HuH-7 (cell line): ENCODE results near the gene IRF5.
"Not testable (repeated sequence)": the region's sequence is repeated elsewhere in the genome, so short reads cannot be mapped to it uniquely, and the experiment has no call there.

Experiments
- DNase-seq: peaks from one replicate; pipeline ENCODE4 v3.0.0; 2011; ENCODE audit warnings: low spot score

The IRF5 gene

DNA sequence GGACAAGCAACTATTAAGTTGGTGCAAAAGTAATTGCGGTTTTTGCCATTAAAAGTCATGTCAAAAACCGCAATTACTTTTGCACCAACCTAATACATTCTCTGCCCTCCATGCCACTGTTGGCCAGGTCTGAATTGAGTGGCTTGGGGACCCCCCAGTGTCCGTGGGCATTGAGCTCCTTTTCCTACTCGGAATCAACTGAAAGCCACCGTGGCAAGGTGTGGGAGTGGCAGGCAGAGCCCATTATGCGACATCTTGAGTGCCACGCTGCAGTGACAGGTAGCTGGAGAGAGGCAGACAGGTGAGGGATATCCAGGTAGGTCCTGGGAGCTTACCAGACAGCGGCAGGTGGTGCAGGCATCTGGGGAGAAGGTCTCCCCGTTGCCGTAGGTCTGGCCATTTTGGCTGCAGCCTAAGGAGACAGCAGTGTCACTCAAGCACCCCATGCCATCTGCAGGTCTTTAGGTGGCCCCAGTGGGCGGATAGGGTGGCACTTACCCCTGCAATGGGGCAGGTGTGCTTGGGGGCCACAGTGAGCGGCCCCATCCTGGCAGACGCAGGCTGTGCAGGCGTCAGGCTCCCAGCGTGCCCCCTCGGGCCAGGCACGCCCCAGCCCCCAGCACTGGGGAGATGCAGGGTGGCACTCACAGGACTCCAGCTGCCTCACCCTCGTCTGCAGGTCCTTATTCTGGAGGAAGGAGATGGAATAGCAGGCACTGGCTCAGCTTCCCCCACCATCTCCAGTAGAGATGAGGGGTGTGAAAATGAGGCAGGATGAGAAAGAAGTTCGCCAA, 30.8 kb upstream of the IRF5 start:
- peak; percentile 6 for DNase-seq

DNA sequence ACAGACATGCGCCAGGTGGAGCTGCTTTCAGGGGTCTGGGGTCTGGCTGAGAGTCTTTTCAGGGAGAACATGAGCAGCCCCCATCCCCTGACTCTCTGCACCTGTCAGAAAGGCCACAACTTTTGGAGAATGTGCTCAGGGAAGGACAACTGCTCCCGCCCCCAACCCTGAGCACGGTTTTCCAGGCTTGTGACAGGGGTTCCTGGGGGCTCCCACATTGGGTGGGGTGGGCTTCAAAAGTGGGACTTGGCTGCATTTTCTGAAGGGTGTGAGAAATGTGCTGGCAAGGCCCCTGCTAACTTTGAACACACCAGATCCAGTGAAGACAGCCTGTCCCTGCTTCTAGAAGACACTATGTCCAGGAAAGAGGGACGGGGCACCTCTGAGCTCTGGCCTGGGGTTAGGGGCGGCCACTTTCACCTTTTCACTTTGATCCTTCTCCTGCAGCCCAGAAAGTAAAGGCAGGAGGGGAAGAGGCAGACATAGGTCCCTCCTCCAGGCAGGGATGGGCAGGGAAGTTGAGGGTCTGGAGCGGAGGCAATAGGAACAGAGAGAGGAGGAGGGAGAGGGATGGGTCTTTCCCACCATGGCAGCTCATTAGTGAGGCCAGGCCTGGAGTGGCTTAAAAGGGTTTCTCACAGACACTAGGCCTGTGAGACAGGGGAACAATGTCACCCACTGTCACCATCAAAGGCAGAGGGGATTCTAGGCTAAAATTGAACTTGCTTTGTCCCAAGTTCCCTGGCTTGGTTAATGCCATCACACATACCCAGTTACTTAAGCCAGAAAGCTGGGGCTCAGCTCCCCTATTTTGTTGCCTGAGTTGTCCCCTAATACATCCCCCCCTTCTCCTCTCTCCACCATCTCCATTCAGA, 28.7 kb upstream of the IRF5 start:
- DNase-seq = no peak

DNA sequence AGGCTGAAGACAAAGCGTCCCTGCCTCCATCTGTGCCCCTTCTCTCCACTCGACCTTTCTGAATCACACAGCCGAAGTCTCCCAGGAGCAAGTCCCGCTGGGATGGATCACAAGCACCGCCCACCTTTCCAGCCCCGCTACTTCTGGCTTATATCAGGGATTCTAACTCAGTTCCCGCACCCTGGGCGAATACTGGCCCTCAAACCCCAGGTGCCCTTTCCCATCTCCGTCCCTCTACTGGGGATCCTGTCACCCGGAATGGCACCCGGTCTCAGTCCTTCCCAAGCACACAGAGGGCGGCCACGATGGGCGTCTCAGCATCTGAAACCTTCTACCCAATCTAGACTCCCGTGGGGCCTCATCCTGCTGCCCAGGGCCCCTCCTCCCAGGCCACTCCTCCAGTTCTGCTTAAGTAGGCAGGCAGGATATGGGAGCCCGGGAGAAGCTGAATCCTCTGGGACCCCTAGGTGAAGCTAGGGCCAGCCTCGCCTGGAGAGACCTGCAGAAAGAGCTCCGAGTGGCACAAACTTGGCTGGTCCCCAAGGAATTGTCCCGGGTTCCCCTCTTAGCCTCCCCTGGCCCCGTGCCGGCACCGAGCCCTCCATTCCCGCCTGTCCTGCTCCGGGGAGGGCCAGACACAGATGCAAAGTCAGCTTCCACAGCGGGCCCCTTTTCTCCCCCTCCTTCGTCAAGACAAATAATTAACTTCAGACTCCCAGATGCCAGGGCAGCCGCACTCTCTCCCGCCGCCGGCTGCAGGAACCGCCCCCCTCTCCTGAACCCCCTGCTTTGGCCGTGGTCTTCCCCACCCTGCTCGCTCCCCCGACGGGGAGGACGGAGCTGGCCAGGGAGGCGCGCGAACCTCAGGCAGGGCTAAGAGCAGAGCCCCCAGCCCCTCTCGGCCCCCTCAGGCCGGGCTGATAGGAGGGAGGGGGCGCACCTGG, 27.8 kb upstream of the IRF5 start:
- DNase-seq = peak; percentile 62

DNA sequence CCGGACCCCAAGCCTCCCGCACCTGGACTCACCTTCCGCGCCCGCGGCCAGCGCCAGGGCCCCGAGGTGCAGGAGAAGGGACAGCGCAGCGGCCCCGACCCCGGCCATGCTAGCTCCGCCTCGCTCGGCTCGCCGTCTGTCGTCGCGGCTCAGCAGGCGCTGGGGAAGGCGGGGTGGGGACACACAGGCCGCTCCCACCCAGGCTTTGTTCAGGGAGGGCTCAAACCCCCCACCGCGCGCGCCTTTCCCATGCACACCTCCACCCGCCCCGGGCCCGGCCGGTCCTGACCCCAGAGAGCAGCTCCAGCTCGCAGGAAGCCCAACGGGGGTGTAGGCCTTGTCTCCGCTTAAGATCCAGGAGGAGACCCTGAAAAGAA, 27.2 kb upstream of the IRF5 start, which contains the start of gene KCP:
Gene KCP, minus strand, starts transcription at position 141 of the 377 bp plus-strand sequence. Its CDS starts 33 bp downstream, at position 108.
- no peak for DNase-seq

DNA sequence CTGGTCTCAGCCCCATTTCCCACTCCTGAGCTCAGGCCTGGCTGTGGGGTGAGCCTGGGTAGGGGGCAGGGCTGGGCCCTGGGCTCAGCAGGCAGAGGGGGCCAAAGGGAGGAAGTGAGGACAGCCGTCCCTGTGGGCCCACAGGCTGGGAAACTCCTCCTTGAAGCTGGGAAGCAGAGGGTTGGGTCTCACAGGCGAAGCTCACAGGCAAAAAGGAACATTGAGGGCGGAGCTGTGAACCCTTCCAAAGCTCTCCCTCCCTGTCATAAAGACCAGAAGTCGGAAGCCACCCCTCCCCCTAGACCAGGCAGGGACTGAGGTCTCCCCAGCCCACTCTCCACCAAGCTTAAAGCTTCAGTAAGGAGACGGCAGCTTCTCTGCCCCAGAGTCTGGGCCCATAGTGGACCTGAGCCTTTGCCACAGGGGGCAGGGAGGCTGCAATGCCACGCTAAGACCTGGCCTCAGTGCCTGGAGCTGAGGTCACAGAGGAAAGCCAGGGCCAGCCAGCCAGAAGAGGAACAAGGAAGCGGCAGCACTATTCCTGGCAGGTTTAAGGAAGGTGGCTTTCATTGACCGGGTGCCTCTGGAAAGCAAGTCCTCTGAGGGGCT, 26.2 kb upstream of the IRF5 start:
- DNase-seq = no peak

DNA sequence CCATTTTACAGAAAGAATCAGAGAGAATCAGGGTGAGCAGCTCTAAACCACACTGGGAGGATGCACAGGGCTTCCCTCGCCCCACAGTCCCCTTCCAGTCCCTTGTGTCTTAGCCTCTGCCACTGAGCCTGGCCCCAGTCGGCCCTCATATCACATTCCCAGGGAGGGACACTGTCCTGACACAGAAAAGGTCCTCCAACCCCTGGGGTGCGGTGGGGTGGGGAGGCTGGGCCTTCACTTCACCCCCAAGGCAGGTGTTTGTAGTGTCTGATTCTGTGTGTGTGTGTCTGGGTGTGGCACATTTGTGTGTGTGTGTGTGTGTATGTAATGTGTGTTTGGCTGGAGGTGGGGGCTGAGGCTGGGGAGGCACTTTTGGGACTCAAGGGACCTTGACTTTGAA, 25.4 kb upstream of the IRF5 start:
- DNase-seq = no peak

DNA sequence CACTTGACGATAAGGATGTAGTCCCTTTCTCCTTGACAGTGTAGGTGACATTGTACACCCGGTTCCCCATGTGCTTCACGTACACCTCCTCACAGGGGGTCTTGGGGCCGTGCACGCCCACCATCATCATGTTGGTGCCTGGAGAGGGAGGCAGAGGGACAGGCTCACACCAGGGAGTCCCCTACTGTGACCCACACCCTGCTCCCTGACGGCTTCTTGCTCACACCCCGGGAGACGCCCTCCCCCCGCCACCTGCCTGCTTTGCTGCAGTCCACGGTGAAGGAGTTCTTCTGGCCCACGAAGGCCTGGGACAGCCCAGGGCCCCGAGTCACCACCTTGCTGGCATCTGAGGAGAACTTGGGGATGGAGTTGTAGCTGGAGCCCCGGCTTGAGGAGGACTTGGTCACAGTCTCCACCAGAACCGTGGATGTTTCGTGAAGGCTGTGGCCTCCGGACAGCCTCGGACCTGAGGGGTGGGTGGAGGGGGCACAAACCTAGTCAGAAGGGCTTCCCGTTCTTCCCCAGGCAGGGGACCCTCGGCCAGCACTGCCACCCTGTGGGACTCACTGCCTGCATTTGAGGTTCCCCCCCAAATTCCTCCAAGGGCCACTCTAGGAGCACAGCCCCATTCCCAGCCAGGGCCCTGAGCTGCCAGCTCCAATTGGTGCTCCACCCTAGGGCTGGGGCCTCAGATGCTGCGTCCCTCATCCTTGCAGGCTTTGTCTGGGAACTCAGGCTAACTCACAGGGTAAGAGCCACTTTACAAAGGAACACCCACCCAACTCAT, 24.8 kb upstream of the IRF5 start:
- DNase-seq = not testable (repeated sequence)

DNA sequence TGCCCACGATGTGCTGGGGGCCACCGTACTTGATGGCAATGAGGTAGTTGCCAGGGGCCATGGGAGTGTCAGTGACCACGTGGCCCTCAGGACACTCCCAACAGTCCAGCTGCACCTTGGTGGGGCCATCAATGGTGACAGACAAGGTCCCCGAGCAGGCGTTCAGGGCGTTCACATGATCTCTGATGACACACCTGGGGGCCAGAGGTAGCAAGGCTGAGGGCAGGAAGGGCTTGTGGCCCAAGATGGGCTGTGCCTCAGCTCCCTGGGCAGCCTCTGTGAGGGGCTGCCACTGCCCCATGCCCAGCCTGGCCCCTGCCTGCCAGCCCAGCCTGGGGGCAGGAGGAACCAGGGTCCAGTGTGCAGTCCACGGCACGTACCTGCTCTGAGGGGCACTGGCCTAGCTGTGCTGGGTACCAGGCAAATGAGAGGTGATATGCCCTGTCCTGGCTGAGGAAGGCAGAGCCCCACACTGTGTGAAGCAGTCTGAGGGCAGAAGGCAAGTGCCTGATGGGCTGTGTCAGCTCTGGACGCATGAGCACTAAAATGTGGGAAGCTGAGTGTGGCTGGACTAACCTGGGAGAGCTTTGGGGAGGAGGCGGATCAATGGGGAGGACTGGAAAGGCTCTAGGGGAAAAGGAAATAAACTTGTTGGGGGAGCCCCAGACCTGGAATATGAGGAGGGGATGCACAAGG, 23.7 kb upstream of the IRF5 start:
- DNase-seq = no peak

DNA sequence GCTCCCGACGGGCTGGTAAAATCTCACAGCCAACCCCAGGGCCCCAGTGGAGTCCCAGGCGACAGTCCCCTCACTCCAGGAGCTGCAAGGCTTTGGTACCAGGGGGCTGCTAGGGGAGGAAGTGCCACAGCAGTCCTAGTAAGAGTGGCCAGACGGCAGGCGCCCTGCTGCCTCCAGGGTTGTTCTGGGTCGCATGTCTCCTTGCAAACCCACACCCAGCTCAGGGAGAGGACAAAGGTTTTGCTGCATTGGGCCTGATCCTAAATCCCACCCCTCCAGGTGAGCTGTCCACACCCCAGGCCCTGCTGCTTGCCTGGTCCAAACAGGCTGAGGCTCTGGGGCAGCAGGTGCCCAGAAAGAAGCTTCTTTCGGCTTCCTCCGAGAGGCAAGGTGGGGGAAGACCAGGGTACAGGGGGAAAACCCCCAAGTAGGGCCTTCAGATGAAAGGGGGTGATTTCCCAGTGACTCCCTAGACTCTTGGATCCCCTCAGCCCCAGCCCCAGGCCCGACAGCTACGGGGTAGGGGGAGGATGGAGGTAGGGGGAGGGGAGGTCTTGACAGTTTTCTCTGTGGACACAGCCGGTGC, 23.1 kb upstream of the IRF5 start:
- no peak for DNase-seq

DNA sequence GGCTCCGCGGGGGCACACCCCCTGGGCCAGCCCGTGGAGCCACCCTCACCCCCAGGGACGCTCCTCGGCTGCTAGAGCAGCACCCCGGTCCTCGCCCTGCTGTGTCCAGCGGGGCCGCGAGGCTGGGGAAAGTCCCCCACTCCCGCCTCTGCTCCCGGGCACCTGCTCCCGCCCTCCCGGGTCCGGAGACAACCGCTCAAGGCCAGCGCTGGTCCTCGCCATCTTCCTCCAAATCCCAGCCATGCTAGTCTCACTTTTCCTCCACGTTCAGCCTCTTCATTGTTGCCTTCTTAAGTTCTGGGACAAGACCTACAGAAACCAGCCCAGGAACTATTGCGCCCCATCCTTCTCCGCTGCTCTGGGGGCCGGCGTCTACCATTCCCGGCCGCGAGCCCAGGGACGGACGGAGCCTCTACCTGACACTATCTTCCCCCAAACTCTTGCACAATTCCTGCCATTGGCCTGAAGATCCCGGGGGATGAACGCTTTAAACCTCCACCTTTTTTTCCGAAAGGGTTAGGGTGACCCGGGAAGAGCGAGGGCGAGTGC, 22.4 kb upstream of the IRF5 start:
- no peak for DNase-seq

DNA sequence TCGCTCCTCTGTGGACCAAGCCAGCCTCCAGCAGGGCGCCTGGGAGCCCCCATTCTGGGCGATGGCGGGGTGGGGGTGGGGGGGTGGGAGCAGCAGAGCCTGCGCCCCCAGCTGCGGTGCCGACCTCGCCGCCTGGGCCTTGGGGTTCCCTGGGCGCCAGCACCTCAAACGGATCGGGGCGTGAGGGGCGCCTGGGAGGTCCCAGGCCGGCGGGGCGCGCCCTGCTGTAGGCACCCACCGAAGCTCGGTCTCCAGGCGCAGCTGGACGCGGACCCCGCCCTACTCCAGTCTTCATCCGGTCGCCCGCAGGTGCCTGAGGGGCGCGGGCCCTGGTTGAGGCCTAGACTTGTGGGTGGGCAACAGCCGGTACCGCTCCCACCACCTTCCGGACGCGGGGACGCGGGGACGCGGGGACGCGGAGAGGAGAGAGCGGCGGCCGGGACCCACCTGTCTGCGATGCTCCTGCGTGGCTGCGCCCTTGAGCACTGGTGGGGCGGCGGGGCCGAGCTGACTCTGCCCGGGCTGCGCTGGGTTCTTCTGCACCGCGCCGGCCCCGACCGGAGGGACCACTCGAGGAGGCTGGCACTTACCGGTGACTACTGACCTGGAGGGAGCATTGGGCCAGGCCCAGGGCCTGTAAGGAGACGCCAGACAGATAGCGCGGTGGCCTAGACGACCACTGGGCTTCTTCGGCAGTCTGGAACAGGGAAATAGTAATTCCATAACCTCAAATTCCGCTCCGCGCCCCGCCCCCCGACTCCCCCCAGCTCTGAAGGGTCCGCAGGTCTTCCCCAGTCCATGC, 21.7 kb upstream of the IRF5 start:
- no peak for DNase-seq

DNA sequence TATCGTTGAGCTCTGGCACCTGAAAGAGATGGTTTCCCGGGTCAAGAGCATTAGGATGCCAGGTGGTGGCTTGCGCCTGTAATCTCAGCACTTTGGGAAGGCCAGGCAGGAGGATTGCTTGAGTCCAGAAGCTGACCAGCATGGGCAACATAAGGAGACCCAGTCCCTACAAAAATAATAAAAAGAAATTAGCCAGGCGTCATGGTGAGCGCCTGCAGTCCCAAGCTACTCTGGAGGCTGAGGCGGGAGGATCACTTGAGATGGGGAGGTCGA, 21.1 kb upstream of the IRF5 start:
- no peak for DNase-seq

DNA sequence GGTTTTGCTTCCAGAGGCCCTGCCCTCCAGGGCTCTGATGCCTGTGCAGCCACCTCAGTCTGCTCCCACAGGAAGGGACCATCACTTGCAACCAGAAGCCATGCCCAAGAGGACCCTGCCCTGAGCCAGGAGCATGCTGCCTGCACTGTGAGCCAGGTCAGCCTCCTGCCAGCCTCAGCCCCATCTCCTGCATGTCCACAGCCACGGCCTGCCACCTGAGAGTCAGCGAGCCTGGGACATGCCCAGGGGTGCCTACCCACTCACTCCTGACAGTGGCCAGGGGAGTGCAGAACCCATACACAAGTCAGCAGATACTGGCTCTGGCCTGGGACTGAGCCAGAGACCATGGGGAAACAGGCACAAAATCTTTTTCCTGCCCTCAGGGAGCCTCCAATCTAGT, 20.6 kb upstream of the IRF5 start:
- DNase-seq = no peak

DNA sequence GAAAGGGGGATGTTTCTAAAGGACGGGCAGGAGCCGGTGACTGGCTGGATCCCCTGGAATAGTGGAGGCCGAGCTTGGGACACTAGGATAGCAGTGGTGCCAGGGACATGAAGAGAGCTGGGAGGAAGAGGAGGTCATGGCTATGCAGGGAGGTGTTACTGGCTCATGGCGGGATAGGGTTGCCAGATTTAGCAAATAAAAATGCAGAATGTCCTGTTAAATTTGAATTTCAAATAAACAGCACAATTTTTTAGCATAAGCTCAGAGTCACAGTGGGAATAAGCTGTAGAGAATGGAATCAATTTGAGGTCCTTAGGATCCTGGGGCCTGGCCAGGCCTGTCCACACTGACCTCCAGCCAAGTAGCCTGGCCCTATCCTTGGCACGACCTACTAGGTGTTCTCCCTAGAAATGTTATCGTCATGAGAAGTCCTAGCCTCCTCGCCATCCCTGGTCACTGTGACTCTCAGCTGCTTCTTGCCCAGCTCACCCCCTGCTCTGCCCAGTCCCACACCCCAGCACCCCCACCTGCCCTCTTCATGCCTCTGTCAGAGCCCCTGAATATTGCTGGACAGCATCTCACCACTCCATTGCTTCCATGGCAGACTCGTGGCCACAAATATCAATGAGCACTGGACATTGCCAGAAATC, 19.6 kb upstream of the IRF5 start:
- no peak for DNase-seq

DNA sequence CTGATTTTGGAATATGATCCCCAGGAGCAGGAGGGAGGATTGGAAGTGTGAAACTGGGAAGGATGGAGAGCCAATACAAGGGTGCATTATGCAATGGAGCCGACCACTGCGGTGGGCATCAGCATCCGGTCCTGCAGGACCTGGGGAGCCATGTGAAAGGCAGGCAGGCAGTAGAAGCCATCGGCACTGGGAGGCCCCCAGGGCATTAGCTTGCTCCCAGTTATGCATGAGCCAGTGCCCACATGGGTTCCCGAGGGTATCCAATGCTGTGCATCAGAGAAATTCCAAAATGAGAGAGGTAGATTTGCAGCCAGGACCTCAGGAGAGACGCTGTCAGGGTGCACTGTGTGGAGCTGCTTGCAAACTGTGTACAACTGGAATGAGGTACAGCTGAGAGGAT, 18.5 kb upstream of the IRF5 start:
- DNase-seq = no peak

DNA sequence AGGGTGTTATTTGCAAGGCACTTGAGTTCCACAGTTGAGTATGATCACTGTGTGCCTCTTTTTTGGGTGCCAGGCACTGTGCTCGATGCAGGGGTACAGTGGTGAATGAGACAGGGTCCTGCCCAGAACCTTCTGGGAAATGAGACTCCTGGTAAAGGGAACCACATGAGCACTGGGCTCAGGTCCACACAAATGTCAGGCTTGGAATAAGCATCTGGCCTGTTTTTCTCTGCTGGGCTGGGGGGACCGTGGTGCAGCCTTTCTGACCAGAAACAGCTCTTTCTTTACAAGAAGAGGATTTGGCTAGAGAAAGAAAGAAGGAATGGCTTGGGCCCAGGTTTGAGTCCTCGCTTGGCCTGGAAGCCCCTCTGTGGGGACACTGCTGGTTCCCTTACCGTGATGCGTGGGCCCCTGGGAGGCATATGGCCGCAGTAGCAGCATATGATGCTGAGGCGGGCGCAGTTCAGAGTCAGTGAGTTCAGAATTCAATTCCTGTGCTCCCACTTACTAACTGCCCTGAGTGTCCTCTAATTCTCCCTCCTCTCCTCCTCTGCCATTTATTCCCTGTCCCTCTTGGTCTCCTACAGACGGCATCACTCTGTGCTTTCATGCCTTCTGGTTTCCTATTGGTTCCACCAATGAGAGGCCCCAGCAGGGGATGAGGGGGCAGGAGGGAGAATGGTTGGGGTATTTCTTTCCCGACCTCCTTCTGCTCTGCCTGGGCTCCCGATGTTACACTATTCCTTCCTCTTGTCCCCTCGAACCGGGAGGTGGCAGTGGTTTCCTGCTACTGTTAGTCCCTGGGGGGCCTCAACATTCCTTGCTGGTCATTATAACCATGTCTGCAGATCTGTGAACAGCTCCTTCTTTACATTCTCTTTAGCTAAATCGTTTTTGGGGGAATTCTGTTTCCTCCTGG, 17.6 kb upstream of the IRF5 start:
- no peak for DNase-seq

DNA sequence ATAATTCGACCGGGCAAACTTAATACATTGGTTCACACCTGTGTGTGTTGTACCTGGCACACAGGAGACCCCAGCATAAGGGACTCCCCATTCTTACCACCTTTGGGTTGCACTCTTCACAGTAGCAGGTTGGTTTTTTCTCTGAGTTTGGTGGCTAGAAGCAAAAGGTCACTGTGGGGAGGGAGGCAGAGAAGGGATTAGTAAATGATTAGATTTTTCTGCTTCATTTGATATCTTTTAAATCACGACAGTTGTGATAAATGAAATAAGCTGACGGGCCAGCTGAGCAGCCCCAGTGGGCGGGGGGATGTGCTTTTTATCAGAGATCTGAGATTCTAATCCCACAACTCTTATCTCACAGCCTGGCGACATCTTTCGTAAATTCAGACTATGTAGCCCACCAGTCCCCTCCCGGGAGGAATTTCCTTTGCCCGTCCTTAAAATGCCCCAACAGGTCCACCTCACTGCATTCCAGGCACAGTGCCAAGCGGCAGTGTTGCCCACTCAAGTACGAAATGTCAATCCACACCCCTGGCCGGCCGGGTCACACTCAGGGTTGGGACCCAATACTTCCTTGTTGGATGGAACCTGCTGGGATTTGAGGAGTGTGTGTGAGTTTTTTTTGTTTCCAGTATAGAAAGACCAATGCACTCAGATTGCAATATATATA, 16.7 kb upstream of the IRF5 start:
- no peak for DNase-seq
